ENCODE results near the gene ATCAY. TPM values are rescaled to one million over a fixed set of nuclear protein-coding genes. Genes with fewer than 3 reads are reported as not detected.
A peak's percentile ranks its signal among the peaks of the same experiment; 100 is the strongest.

Gene ATCAY
- total RNA-seq, 1 donor: not detected

DNA sequence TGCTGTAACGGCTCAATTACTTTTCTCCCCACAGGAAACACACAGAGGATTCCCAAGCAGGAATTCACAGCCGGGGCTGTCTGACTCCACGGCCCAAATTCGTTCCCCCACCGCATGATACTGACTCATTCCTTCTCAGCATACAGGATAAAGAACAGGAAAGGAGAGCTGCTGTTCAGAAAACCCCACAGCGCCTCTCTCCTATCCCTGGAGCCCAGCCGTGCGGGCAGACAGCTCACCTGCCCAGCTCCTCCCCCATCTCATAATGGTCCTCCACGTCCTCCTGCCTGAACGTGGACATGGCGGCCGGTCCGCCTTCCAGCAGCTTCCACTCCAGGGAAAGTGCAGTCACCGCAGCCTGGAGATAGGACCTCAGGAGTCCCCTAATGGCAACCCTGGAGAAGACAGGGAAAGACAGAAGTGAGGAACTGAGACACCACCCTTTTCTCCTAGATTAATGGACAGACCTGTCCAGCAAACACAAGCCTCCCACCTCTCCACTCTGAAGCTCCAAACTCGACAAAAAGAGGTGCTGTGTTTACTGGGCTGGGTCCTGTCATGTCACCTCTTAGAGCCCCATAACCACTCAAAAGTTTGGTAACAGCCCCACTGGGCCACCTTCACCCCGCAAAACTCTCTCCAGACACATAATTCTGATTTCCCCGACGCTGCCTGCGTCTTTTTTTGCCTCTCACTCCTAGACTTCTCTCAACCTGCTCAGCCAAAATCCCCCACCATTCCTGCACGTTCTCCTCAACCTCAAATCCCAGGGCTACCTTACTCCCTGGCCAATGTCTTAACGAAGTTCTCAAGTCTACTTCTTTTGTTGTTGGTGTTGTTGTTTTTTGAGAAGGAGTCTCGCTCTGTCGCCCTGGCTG lies 89.2 kb downstream of the ATCAY start:
- Histone ChIP-seq H3K4me2 (ENCODE audit: insufficient read depth, low read length) (peak overlapping the region; percentile 95), H3K27ac (ENCODE audit: low read depth, low read length) (peak overlapping the region; percentile 94), H3K9me3 (ENCODE audit: low read depth, low read length) (no peaks in the 10 kb centered on the region), H3K27me3 (ENCODE audit: insufficient read depth, low read length) (no peaks in the 10 kb centered on the region), H3K4me3 (ENCODE audit: insufficient read depth, low read length) (peak overlapping the region; percentile 94), H2AFZ (ENCODE audit: low read length) (peak overlapping the region; percentile 23), H3K4me1 (ENCODE audit: insufficient read depth, low read length) (peaks cover 30% of the 10 kb centered on the region), H3K79me2 (ENCODE audit: insufficient read depth, low read length) (peaks cover 51% of the 10 kb centered on the region), H3K36me3 (ENCODE audit: insufficient read depth, low read length) (peaks cover 38% of the 10 kb centered on the region), H4K20me1 (ENCODE audit: insufficient read depth, low read length) (peaks cover 49% of the 10 kb centered on the region)
- peak; percentile 96 for DNase-seq (ENCODE audit: insufficient read length, low spot score, missing footprints)
- peak; percentile 42 for TF ChIP-seq CTCF (IDR thresholded peaks at IDR 0.05; ENCODE audit: extremely low read depth, low read depth, low read length)

DNA sequence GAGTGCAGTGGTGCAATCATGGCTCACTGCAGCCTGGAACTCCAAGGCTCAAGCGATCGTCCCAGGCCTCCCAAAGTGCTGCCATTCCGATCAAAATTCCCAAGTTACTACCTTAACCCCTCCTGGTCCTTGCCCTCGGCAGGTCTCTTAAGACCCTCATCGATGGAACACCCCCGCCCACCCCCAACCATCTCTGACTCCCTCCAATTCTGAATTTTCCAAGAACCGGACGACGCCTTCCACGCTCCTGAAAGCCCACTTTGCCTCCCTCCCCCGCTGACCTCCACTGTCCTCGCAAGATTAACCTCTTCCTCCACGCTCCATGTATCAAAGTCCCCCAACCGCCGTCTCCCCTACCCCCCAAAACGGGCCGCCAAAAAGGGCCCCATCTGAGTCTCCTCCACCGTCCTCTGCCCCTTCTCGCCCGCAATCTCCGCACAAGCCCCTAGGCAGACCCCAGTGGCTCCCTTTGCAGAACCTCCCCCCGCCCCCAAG lies 89.9 kb downstream of the ATCAY start:
- Histone ChIP-seq H4K20me1 (ENCODE audit: insufficient read depth, low read length) (peaks cover 52% of the 10 kb centered on the region), H3K79me2 (ENCODE audit: insufficient read depth, low read length) (peaks cover 48% of the 10 kb centered on the region), H3K27me3 (ENCODE audit: insufficient read depth, low read length) (no peaks in the 10 kb centered on the region), H2AFZ (ENCODE audit: low read length) (no peak overlapping the region), H3K4me2 (ENCODE audit: insufficient read depth, low read length) (peak overlapping the region; percentile 95), H3K9me3 (ENCODE audit: low read depth, low read length) (no peaks in the 10 kb centered on the region), H3K36me3 (ENCODE audit: insufficient read depth, low read length) (peaks cover 39% of the 10 kb centered on the region), H3K4me1 (ENCODE audit: insufficient read depth, low read length) (peaks cover 30% of the 10 kb centered on the region), H3K27ac (ENCODE audit: low read depth, low read length) (peak overlapping the region; percentile 94), H3K4me3 (ENCODE audit: insufficient read depth, low read length) (peak overlapping the region; percentile 94)
- peak; percentile 53 for DNase-seq (ENCODE audit: insufficient read length, low spot score, missing footprints)
- TF ChIP-seq CTCF (IDR thresholded peaks at IDR 0.05; ENCODE audit: extremely low read depth, low read depth, low read length): no peak

GRCh38 chr19:3970808-3971598 lies 90.5 kb downstream of the ATCAY start, which contains the start of gene DAPK3:
DAPK3 (minus strand) TSS chr19:3971099; CDS start chr19:3969735, 1,364 bp downstream.
- Histone ChIP-seq H3K4me1 (ENCODE audit: insufficient read depth, low read length) (peaks cover 30% of the 10 kb centered on the region), H3K27ac (ENCODE audit: low read depth, low read length) (peak within 1 kb of the TSS; percentile 94), H3K4me3 (ENCODE audit: insufficient read depth, low read length) (peak within 1 kb of the TSS; percentile 94), H3K4me2 (ENCODE audit: insufficient read depth, low read length) (peak within 1 kb of the TSS; percentile 95), H3K79me2 (ENCODE audit: insufficient read depth, low read length) (peaks cover 47% of the 10 kb centered on the region), H3K27me3 (ENCODE audit: insufficient read depth, low read length) (no peaks in the 10 kb centered on the region), H3K9me3 (ENCODE audit: low read depth, low read length) (no peaks in the 10 kb centered on the region), H2AFZ (ENCODE audit: low read length) (no peak within 1 kb of the TSS), H4K20me1 (ENCODE audit: insufficient read depth, low read length) (peaks cover 51% of the 10 kb centered on the region), H3K36me3 (ENCODE audit: insufficient read depth, low read length) (peaks cover 39% of the 10 kb centered on the region)
- TF ChIP-seq CTCF (IDR thresholded peaks at IDR 0.05; ENCODE audit: extremely low read depth, low read depth, low read length): no peak
- peak; percentile 99 for DNase-seq (ENCODE audit: insufficient read length, low spot score, missing footprints)

Measured in osteoblast (primary cell).